Epithelial cell of prostate (primary cell): ENCODE results near the gene LRPPRC.
"Not testable (repeated sequence)": the region's sequence is repeated elsewhere in the genome, so short reads cannot be mapped to it uniquely, and the experiment has no call there.

Source experiments
- DNase-seq: peaks from one replicate; pipeline ENCODE4 v3.0.0-alpha.2; 2011; ENCODE audit warnings: low read depth, low spot score
- H3K27ac ChIP-seq: fragments of 450-650 bp; 2 replicates; pipeline ENCODE4 v1.5.1; 2017; ENCODE audit warnings: mild to moderate bottlenecking

The LRPPRC gene

DNA sequence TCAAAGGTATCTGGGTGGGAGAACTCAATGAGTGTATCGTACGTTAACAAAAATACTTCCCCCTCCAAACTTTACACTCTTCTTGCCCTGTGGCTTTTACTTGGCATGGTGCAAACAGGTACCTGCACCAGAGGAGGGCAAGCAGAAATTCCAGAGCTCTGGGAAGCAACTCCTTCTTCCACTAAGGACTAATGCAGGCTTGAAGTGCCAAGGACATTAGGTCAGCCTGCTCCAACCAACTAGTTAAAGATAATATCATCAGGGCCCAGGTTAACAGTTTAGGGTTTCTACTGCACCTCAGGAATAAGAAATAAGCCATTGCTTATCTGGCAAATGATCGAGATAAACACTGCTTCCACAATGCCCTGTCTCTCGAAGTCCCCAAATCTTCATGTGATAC lies 70.4 kb downstream of the LRPPRC start:
- DNase-seq, result no peak
- no peak overlapping the region for H3K27ac ChIP-seq

GRCh38 chr2:43924463-43924862 lies 71.3 kb downstream of the LRPPRC start:
- H3K27ac ChIP-seq, result no peak overlapping the region
- DNase-seq, result no peak

- H3K27ac ChIP-seq, DNase-seq: not testable (repeated sequence)
These were observed 84.5 kb downstream of the LRPPRC start for GRCh38 chr2:43911136-43911790.

- DNase-seq, result no peak
- H3K27ac ChIP-seq, result no peak overlapping the region
These were observed 89.2 kb downstream of the LRPPRC start for GRCh38 chr2:43906448-43907109.

GRCh38 chr2:43905871-43906270 lies 89.9 kb downstream of the LRPPRC start:
- no peak overlapping the region for H3K27ac ChIP-seq

GRCh38 chr2:43905371-43905803 lies 90.4 kb downstream of the LRPPRC start:
- no peak overlapping the region for H3K27ac ChIP-seq
- DNase-seq, result no peak

More at GRCh38 chr2:43905871-43906270, 89.9 kb downstream of the LRPPRC start:
- no peak for DNase-seq

DNA sequence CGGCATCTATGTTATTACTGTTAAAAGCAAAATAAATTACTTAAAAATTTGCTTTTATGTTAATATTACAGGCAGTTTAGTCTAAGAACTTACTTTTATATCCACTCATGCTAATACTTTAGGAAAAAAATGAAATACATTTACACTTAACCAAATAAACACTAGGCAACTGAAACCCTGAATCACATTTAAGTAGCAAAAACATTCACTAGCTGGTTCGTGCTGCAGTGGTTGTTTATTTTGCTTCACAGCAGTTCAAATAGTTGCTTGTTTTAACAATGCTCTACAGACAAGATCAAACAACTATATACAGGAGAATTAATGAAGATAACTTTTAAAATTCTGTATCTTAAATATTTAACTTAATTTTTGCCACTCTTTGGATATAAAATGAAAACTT lies 96.2 kb downstream of the LRPPRC start:
- H3K27ac ChIP-seq, result no peak overlapping the region
- no peak for DNase-seq

DNA sequence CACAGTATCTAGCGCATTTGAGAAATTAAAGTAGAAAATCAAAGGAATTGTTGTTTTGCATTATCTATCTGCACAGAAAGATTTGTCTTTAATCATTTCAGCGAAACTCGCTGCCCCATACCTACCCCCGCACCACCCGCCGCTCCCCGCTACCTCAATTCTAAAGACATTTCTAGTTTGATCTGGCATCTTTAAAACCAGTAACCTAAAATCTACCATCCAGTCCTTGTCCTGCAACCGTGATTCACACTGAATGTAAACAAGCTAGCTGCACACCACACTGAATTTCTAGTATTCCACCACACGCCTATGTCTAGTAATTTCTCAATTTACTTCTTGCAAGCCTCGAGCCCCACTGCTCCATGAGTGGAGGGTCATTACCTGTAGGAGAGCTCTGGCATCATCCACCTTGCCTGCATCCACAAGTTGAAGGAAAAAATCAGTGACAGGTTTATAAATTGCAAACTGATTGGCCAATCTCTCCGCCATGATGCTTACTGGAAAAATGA lies 96.9 kb downstream of the LRPPRC start:
- no peak for DNase-seq
- no peak overlapping the region for H3K27ac ChIP-seq

- no peak overlapping the region for H3K27ac ChIP-seq
- DNase-seq, result no peak
These were observed 97.5 kb downstream of the LRPPRC start for GRCh38 chr2:43898134-43898837.

- no peak for DNase-seq
- H3K27ac ChIP-seq, result no peak overlapping the region
These were observed 98.3 kb downstream of the LRPPRC start for GRCh38 chr2:43897492-43897891.

GRCh38 chr2:43896906-43897305 lies 98.9 kb downstream of the LRPPRC start:
- no peak overlapping the region for H3K27ac ChIP-seq
- no peak for DNase-seq

- H3K27ac ChIP-seq, result no peak overlapping the region
- no peak for DNase-seq
These were observed 101.0 kb downstream of the LRPPRC start for GRCh38 chr2:43894743-43895142.

GRCh38 chr2:43890855-43891254 lies 104.9 kb downstream of the LRPPRC start:
- no peak for DNase-seq

GRCh38 chr2:43889416-43889815 lies 106.4 kb downstream of the LRPPRC start:
- DNase-seq, result no peak
- no peak overlapping the region for H3K27ac ChIP-seq

More at GRCh38 chr2:43890855-43891254, 104.9 kb downstream of the LRPPRC start:
- no peak overlapping the region for H3K27ac ChIP-seq

- no peak for DNase-seq
- no peak overlapping the region for H3K27ac ChIP-seq
These were observed 108.6 kb downstream of the LRPPRC start for GRCh38 chr2:43887176-43887575.

GRCh38 chr2:43885132-43885632 lies 110.6 kb downstream of the LRPPRC start:
- no peak for DNase-seq
- H3K27ac ChIP-seq, result no peak overlapping the region

DNA sequence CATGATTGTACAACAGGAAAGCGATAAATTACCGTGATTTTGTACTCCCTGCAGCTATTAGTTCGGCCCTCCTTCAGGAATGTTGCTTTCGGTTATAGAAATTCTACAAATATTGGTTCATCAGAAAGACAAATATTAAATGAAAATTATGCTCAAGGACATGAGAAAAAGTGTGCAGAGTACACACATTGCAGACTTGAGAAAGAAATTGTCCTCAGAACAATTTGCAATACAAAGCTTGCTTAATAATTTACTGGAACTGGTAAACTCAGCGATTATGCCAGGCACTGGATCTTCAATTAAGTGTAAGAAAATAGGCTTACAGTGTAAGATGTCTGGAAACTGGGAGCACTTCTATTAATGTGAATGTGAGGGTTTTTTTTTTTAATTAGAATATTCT lies 111.1 kb downstream of the LRPPRC start:
- H3K27ac ChIP-seq, result no peak overlapping the region
- DNase-seq, result no peak

GRCh38 chr2:43882312-43882711 lies 113.5 kb downstream of the LRPPRC start:
- DNase-seq, result no peak
- no peak overlapping the region for H3K27ac ChIP-seq

DNA sequence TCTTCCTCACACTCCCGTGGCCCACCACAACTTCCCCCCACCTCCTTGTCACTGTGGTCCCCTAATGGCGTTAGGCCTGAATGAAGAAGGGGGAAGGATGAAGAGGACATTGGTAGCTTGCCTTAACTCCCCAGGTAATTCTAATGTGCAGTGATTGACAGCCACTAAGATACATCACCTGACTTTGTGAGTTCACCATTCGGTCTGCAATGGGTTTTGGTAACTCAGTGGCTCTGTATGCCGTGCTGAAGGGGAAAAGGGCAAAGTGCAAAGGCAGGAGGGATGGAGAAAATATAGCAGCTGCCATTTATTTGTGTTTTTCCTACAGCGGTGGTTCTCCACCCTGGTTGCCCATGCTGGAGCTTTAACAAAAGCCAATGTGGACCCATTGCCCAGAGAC lies 114.8 kb downstream of the LRPPRC start:
- no peak for DNase-seq

DNA sequence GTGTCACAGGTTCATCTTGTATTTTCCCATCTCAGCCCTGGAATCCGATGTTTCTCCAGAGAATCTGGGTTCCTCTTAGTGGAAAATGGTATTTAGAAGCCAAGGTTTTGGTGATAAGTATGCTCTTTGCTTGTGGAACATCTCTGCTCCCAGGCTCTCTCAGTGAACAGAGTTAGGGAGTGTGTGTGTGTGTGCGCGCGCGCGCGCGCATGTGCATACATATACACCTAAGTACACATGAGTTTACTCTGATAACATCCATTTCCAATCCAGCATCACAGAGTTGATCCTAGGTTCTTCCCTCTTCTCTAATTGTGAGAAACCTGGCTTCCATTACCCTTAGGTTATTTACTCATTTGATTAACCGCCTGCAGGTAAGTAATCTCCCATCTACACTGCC lies 115.3 kb downstream of the LRPPRC start:
- H3K27ac ChIP-seq, result no peak overlapping the region
- DNase-seq, result no peak

More for the DNA sequence above, 114.8 kb downstream of the LRPPRC start:
- H3K27ac ChIP-seq, result no peak overlapping the region

GRCh38 chr2:43879261-43879660 lies 116.5 kb downstream of the LRPPRC start:
- H3K27ac ChIP-seq, result no peak overlapping the region
- DNase-seq, result no peak
